Esophagus squamous epithelium (tissue), 4 donors: ENCODE results near the gene LRRC26.

Source experiments
- CTCF ChIP-seq, 6 experiments: fragments of 450-650 bp in 4 of 6; fragments of 200-600 bp in 2 of 6; sonication (generic) in 2 of 6; IDR thresholded peaks; one replicate each; pipeline ENCODE4 v1.5.1; 2016 to 2019; ENCODE audit warnings: antibody characterized with exemption in 6 of 6, mild to moderate bottlenecking in 4 of 6, moderate library complexity in 4 of 6
- POLR2A ChIP-seq, 4 donors: fragments of 450-650 bp; IDR thresholded peaks; one replicate each; pipeline ENCODE4 v1.6.1; 2017; ENCODE audit warnings: antibody characterized with exemption in 4 of 4, mild to moderate bottlenecking in 4 of 4, moderate library complexity in 3 of 4

GRCh38 chr9:137149363-137149762 is 20.5 kb downstream of the LRRC26 start:
- TF ChIP-seq CTCF (IDR thresholded peaks at IDR 0.05) (no peak), POLR2A (IDR thresholded peaks at IDR 0.05) (no peak)
